Measurements from ENCODE around the gene IRX6. TPM values are rescaled to one million over a fixed set of nuclear protein-coding genes. Genes with fewer than 3 reads are reported as not detected.
A peak's percentile ranks its signal among the peaks of the same experiment; 100 is the strongest.

Gene IRX6
- total and polyA plus RNA-seq, 8 donors: 0.10 TPM; not detected in 7

GRCh38 chr16:55328611-55329569, 4.9 kb downstream of the IRX6 start:
- no peaks in the 10 kb centered on the region for H3K36me3 ChIP-seq
- H3K4me1 ChIP-seq: peaks cover 3 to 37% (median 22%) of the 10 kb centered on the region in 4 donors
- H3K4me3 ChIP-seq: no peak overlapping the region
- 6 to 10% (median 7%) methylated on average over 32 to 55 of the region's 55 CpGs for WGBS, 5 donors
- H3K27me3 ChIP-seq: peaks cover 37 to 98% (median 91%) of the 10 kb centered on the region in 3 donors
- TF ChIP-seq POLR2A (IDR thresholded peaks at IDR 0.05) (no peak), CTCF (IDR thresholded peaks at IDR 0.05) (no peak), POLR2AphosphoS5 (IDR thresholded peaks at IDR 0.05) (no peak), EP300 (IDR thresholded peaks at IDR 0.05) (no peak)
- no peak for DNase-seq
- intact Hi-C loops (cut with DNase I; ENCODE audit: low total_unique reads): no loop called here
- H3K27ac ChIP-seq: no peak overlapping the region
- no peaks in the 10 kb centered on the region for H3K9me3 ChIP-seq

GRCh38 chr16:55329791-55330428, 5.9 kb downstream of the IRX6 start:
- no peaks in the 10 kb centered on the region for H3K36me3 ChIP-seq
- DNase-seq: no peak
- H3K4me1 ChIP-seq: peaks cover 0 to 27% (median 12%) of the 10 kb centered on the region in 4 donors
- H3K27me3 ChIP-seq: peaks cover 29 to 98% (median 81%) of the 10 kb centered on the region in 3 donors
- TF ChIP-seq POLR2AphosphoS5 (IDR thresholded peaks at IDR 0.05) (no peak), CTCF (IDR thresholded peaks at IDR 0.05) (no peak), POLR2A (IDR thresholded peaks at IDR 0.05) (no peak), EP300 (IDR thresholded peaks at IDR 0.05) (no peak)
- H3K27ac ChIP-seq: no peak overlapping the region
- 30 to 39% (median 34%) methylated on average over 8 of the region's 8 CpGs for WGBS, 5 donors
- H3K9me3 ChIP-seq: no peaks in the 10 kb centered on the region
- H3K4me3 ChIP-seq: no peak overlapping the region
- intact Hi-C loops (cut with DNase I; ENCODE audit: low total_unique reads): no loop called here

GRCh38 chr16:55330781-55331647, 7.0 kb downstream of the IRX6 start:
- no peak overlapping the region for H3K27ac ChIP-seq
- H3K36me3 ChIP-seq: no peaks in the 10 kb centered on the region
- H3K4me1 ChIP-seq: peaks cover 0 to 23% (median 10%) of the 10 kb centered on the region in 4 donors
- no peak for TF ChIP-seq POLR2AphosphoS5 (IDR thresholded peaks at IDR 0.05)
- no peak for TF ChIP-seq CTCF (IDR thresholded peaks at IDR 0.05)
- TF ChIP-seq POLR2A (IDR thresholded peaks at IDR 0.05): no peak
- no peak for TF ChIP-seq EP300 (IDR thresholded peaks at IDR 0.05)
- peak in 1 of 2 donors; percentile 17 for DNase-seq
- peaks cover 26 to 91% (median 72%) of the 10 kb centered on the region in 3 donors for H3K27me3 ChIP-seq
- no peaks in the 10 kb centered on the region for H3K9me3 ChIP-seq
- 4 to 9% (median 6%) methylated on average over 48 to 53 of the region's 53 CpGs for WGBS, 5 donors
- intact Hi-C loops (cut with DNase I; ENCODE audit: low total_unique reads): no loop called here
- H3K4me3 ChIP-seq: peak overlapping the region in 3 of 4 donors; percentile 0 to 29 (median 29)

Data from stomach (tissue), 9 donors.